Lower lobe of right lung (tissue), 2 donors: ENCODE data around the gene KCNK4. TPM values are rescaled to one million over a fixed set of nuclear protein-coding genes. Genes with fewer than 3 reads are reported as not detected.
A peak's percentile ranks its signal among the peaks of the same experiment; 100 is the strongest.

Experiments
- ATAC-seq, 2 donors: fragments of 200-7000 bp; cut with Tn5 transposase; one replicate each; pipeline ENCODE4 v1.9.1; 2020 to 2022; ENCODE audit warnings: mild to moderate bottlenecking in 2 of 2, moderate library complexity in 2 of 2
- DNase-seq: peaks from one replicate; pipeline ENCODE4 v3.0.0-alpha.2; 2020
- H3K27ac ChIP-seq: fragments of 200-600 bp; one replicate; pipeline ENCODE4 v1.8.0; 2022
- H3K27me3 ChIP-seq: fragments of 200-600 bp; one replicate; pipeline ENCODE4 v1.8.0; 2022; ENCODE audit warnings: low read depth
- H3K36me3 ChIP-seq: fragments of 200-600 bp; one replicate; pipeline ENCODE4 v1.8.0; 2022; ENCODE audit warnings: mild to moderate bottlenecking
- H3K4me1 ChIP-seq: fragments of 200-600 bp; one replicate; pipeline ENCODE4 v1.8.0; 2022
- H3K4me3 ChIP-seq: fragments of 200-600 bp; one replicate; pipeline ENCODE4 v1.8.0; 2022; ENCODE audit warnings: mild to moderate bottlenecking
- H3K9me3 ChIP-seq: fragments of 200-600 bp; one replicate; pipeline ENCODE4 v1.8.0; 2022
- intact Hi-C: fragments of 100-400 bp; cut with DNase I; formaldehyde crosslinking; loops from one replicate; pipeline ENCODE4 v1.11.0; 2022
- total RNA-seq: library from RNA; stranded (reverse); fragmentation: NEBNext Ultra II Directional; extraction: Animal tissue kit (Norgen Biotek cat#: 25700); gene quantifications from one replicate; pipeline ENCODE4 v1.2.1, GENCODE V29; 2021
- TF ChIP-seq, protein P1 (sequence below): fragments of 200-600 bp; IDR thresholded peaks from one replicate; pipeline ENCODE4 v1.8.0; 2022; ENCODE audit warnings: antibody characterized with exemption, mild to moderate bottlenecking
- donor health status: DM: no; HTN: yes; CAD: no; lungs with severe emphysema.

The KCNK4 gene
- total RNA-seq, 1 donor from 2014 or later, result not detected

DNA sequence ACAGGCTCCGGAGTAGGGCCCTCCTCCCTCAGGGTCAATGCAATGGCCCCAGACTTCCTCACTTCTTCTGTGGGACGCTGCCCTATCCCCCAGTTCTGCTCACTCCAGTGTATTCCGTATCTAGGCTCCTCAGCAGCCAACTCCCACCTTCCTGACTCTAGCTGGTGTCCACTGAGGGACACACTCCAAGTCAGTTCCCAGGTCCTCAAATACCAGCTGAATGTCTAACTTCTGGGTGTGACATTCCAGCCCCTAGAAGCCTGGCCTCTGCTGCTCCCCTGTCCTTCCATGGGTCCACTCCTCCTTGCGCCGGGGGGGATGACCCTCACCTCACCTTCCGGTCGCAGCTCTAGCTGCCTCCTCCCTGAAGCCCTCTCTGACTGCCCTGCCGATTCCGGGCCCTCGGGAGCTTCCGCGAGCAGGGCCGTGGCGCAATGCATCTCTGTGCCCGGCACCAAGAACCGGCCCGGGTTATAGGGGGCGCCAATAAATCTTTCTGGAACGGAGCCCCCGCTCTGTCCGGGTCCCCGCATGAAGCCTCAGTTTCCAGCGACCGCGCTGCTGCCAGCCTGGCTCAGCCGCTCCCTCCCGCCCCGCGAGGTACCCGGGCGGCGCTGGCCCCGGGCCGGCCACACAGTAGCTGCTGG lies 22.1 kb upstream of the KCNK4 start:
- DNase-seq, result peak; percentile 84
- intact Hi-C loops, result no loop called here

DNA sequence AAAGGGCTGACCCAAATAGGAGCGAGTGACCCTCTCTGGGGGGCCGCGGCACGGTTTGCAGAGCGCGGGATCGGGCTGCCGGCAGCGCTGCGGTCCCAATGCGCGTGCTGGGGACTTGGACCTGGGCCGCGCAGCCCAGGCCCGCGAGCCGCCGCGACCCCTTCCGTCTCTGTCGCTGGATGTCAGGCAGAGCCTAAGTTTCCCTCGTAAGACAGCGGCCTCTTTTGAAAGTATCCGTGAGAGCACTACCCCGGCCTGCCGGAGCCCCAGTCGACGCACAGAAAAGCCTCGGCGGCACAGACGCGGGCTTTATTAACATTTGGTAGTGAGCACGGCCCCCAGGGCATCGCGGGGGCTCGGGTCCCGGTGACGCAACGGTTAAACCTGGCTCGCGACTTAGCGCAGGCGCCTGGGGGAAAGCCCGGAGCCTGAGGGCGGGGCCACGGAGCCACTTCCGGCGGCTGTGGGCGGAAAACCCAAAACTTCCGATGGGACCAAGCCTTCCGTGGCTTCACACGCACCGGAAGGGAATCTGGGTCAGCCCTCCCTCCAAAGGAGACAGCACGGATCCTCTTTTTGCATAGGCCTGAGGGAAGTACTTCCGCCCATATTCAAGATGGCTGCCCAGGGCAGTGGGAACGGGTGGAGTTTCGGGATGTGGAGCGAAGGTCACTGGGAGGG lies 21.4 kb upstream of the KCNK4 start:
- peak overlapping the region; percentile 95 for H3K4me3 ChIP-seq
- H3K9me3 ChIP-seq, result no peaks in the 10 kb centered on the region
- ATAC-seq, result peak; percentile 89 to 94
- intact Hi-C loops, result no loop called here
- H3K4me1 ChIP-seq, result peaks cover 40% of the 10 kb centered on the region
- TF ChIP-seq, protein P1, sequence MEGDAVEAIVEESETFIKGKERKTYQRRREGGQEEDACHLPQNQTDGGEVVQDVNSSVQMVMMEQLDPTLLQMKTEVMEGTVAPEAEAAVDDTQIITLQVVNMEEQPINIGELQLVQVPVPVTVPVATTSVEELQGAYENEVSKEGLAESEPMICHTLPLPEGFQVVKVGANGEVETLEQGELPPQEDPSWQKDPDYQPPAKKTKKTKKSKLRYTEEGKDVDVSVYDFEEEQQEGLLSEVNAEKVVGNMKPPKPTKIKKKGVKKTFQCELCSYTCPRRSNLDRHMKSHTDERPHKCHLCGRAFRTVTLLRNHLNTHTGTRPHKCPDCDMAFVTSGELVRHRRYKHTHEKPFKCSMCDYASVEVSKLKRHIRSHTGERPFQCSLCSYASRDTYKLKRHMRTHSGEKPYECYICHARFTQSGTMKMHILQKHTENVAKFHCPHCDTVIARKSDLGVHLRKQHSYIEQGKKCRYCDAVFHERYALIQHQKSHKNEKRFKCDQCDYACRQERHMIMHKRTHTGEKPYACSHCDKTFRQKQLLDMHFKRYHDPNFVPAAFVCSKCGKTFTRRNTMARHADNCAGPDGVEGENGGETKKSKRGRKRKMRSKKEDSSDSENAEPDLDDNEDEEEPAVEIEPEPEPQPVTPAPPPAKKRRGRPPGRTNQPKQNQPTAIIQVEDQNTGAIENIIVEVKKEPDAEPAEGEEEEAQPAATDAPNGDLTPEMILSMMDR, result peak; percentile 19
- H3K27ac ChIP-seq, result peak overlapping the region; percentile 99
- peak; percentile 98 for DNase-seq
- H3K36me3 ChIP-seq, result peaks cover 27% of the 10 kb centered on the region
- no peaks in the 10 kb centered on the region for H3K27me3 ChIP-seq

More for the DNA sequence above, 22.1 kb upstream of the KCNK4 start:
- TF ChIP-seq, protein P1, result no peak
- Histone ChIP-seq H3K27ac (peak overlapping the region; percentile 99), H3K4me3 (peak overlapping the region; percentile 95), H3K9me3 (no peaks in the 10 kb centered on the region), H3K27me3 (no peaks in the 10 kb centered on the region), H3K4me1 (peaks cover 40% of the 10 kb centered on the region), H3K36me3 (peaks cover 33% of the 10 kb centered on the region)
- ATAC-seq, result peak; percentile 31 to 48

DNA sequence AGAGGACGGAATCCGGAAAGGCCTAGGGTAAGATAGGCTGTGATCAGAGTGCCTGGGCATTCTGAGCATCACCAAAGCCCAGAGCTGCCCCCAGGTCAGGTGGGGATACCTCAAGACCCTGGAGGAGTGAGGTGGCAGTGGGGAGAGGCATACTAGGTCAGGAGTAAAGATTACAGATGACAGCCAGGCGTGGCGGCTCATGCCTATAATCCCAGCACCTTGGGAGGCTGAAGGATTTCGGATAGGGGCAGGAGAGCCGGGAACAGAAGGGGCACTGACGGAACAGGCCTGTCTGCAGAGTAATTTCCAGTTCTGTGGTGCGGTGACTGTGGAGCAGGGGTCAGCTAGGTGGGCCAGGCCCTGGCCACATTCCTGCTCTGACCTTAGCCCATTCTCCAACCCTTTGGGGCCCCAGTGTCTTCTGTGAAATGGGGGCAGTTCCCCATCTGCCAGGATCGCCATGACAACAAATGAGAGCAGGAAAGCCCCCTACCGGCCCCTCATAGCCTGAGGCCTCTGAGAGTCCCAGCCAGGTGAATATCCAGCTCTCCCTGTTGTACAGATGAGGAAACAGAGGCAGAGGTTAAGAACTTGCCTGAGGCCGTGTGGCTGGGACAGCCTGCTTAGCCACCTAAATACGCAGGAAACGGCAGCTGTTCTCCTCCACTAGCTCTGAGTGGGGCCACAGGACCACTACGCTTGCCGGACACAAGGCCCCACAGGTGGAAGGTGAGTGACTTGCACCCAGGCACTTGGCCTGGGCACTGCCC lies 15.9 kb upstream of the KCNK4 start:
- intact Hi-C loops, result no loop called here
- peaks cover 14% of the 10 kb centered on the region for H3K4me1 ChIP-seq
- ATAC-seq, result no peak
- no peak for DNase-seq
- no peaks in the 10 kb centered on the region for H3K9me3 ChIP-seq
- TF ChIP-seq, protein P1, result no peak
- H3K36me3 ChIP-seq, result peaks cover 38% of the 10 kb centered on the region
- H3K27ac ChIP-seq, result no peak overlapping the region
- no peak overlapping the region for H3K4me3 ChIP-seq
- no peaks in the 10 kb centered on the region for H3K27me3 ChIP-seq

DNA sequence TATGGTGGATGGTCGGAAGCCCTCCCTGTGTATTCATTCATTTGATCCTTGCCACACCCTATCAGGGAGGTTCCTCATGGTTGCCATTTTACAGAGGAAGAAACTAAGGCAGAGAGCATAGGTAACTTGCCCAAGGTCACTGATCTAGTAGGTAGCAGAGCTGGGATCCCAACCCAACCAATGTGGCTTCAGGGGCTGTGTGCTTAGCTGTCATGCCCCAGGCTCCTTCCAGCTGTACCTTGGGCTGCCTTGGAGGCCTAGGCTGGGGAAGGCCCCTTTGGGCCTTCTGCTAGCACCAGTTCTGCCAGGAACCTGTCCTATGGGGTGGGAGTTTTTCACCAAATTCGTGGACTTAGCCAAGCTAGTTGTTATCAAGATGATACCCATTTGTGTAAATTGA lies 15.3 kb upstream of the KCNK4 start:
- Histone ChIP-seq H3K36me3 (peaks cover 41% of the 10 kb centered on the region), H3K4me3 (no peak overlapping the region), H3K9me3 (no peaks in the 10 kb centered on the region), H3K4me1 (peaks cover 14% of the 10 kb centered on the region), H3K27me3 (no peaks in the 10 kb centered on the region), H3K27ac (no peak overlapping the region)
- ATAC-seq (no peak), DNase-seq (no peak)
- intact Hi-C loops, result no loop called here
- TF ChIP-seq, protein P1, result no peak

DNA sequence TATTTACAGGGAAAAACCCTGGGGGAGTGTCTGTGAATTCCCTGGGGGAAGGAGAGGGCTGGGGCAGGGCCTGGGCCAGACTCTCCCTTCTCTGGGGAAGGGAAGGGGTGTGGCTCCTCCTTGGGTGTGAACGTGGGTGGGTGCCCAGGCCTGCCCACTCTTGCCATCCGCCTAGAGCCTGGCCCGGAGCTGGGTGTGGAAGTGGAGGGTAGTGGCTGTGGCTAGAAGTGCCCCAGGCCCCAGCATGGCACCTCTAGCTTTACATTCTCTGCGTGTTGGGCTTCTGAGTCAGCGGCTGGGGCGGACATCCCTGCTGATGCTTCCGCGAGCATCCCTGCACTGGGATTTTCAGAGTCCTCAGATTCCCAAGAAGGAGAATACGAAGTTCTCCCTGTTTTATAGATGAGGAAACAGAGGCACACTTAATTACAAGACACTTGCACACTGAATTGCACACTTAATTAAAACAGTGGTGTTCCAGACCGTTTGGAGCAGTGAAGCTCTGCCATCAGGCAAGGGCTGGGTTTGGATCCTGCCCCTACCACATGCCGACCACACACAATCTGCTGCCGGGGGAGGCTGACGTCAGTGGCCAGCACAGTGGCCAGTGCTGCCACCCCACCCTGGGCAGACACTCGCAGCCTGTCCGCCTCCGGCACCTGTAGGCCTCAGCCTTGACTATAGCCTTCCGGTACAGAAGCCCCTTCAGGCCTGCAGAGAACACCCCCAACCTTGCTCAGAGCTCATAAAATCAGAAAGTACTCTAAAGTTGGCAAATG lies 14.3 kb upstream of the KCNK4 start:
- H3K4me3 ChIP-seq, result no peak overlapping the region
- DNase-seq (peak; percentile 53), ATAC-seq (peak; percentile 22 to 33)
- TF ChIP-seq, protein P1, result no peak
- intact Hi-C loops, result no loop called here
- peaks cover 10% of the 10 kb centered on the region for H3K4me1 ChIP-seq
- H3K36me3 ChIP-seq, result peaks cover 51% of the 10 kb centered on the region
- no peaks in the 10 kb centered on the region for H3K9me3 ChIP-seq
- H3K27me3 ChIP-seq, result no peaks in the 10 kb centered on the region
- no peak overlapping the region for H3K27ac ChIP-seq
